ENCODE results near the gene RAB3A.

The RAB3A gene

GRCh38 chr19:18165794-18166544, 37.9 kb downstream of the RAB3A start:
- Histone ChIP-seq H4K20me1 (ENCODE audit: low read depth, low read length) (no peaks in the 10 kb centered on the region), H3K4me2 (ENCODE audit: low read depth, low read length, poor library complexity, severe bottlenecking) (no peak overlapping the region), H3K9me2 (replicated peaks; ENCODE audit: insufficient read depth, low read length) (no peaks in the 10 kb centered on the region), H3F3A (ENCODE audit: insufficient read depth) (peaks cover 18% of the 10 kb centered on the region), H3K27me3 (ENCODE audit: low read length) (no peaks in the 10 kb centered on the region), H3K9me3 (ENCODE audit: insufficient read depth, low read length) (no peaks in the 10 kb centered on the region), H3K79me2 (ENCODE audit: insufficient read depth, low read length) (no peaks in the 10 kb centered on the region), H2AFZ (ENCODE audit: low read depth, low read length, severe bottlenecking) (no peak overlapping the region), H3K9ac (ENCODE audit: low read length) (no peak overlapping the region), H3K36me3 (ENCODE audit: low read length) (no peaks in the 10 kb centered on the region), H3K27ac (ENCODE audit: low read depth, low read length) (no peak overlapping the region), H3K4me3 (ENCODE audit: insufficient read depth, low read length, poor library complexity, severe bottlenecking) (no peak overlapping the region)
- no peak for TF ChIP-seq EZH2phosphoT487 (conservative IDR thresholded peaks at IDR 0.05; ENCODE audit: low read length)
- TF ChIP-seq, protein P1, sequence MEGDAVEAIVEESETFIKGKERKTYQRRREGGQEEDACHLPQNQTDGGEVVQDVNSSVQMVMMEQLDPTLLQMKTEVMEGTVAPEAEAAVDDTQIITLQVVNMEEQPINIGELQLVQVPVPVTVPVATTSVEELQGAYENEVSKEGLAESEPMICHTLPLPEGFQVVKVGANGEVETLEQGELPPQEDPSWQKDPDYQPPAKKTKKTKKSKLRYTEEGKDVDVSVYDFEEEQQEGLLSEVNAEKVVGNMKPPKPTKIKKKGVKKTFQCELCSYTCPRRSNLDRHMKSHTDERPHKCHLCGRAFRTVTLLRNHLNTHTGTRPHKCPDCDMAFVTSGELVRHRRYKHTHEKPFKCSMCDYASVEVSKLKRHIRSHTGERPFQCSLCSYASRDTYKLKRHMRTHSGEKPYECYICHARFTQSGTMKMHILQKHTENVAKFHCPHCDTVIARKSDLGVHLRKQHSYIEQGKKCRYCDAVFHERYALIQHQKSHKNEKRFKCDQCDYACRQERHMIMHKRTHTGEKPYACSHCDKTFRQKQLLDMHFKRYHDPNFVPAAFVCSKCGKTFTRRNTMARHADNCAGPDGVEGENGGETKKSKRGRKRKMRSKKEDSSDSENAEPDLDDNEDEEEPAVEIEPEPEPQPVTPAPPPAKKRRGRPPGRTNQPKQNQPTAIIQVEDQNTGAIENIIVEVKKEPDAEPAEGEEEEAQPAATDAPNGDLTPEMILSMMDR (IDR thresholded peaks at IDR 0.05; ENCODE audit: insufficient read depth, low read length, poor library complexity, severe bottlenecking) = no peak

GRCh38 chr19:18164072-18164471, 39.8 kb downstream of the RAB3A start:
- no peaks in the 10 kb centered on the region for H3K79me2 ChIP-seq (ENCODE audit: insufficient read depth, low read length)
- TF ChIP-seq EZH2phosphoT487 (conservative IDR thresholded peaks at IDR 0.05; ENCODE audit: low read length) = no peak
- TF ChIP-seq, protein P1 (IDR thresholded peaks at IDR 0.05; ENCODE audit: insufficient read depth, low read length, poor library complexity, severe bottlenecking) = no peak
- H3F3A ChIP-seq (ENCODE audit: insufficient read depth) = 0 out of 2 replicates have a peak, but pooled peaks cover 3% of the 10 kb centered on the region
- no peaks in the 10 kb centered on the region for H3K9me2 ChIP-seq (replicated peaks; ENCODE audit: insufficient read depth, low read length)
- H3K27ac ChIP-seq (ENCODE audit: low read depth, low read length) = no peak overlapping the region
- no peak overlapping the region for H3K4me3 ChIP-seq (ENCODE audit: insufficient read depth, low read length, poor library complexity, severe bottlenecking)
- H3K27me3 ChIP-seq (ENCODE audit: low read length) = no peaks in the 10 kb centered on the region
- no peaks in the 10 kb centered on the region for H3K9me3 ChIP-seq (ENCODE audit: insufficient read depth, low read length)
- H2AFZ ChIP-seq (ENCODE audit: low read depth, low read length, severe bottlenecking) = no peak overlapping the region
- no peaks in the 10 kb centered on the region for H3K36me3 ChIP-seq (ENCODE audit: low read length)
- H3K9ac ChIP-seq (ENCODE audit: low read length) = no peak overlapping the region
- H3K4me2 ChIP-seq (ENCODE audit: low read depth, low read length, poor library complexity, severe bottlenecking) = no peak overlapping the region
- H4K20me1 ChIP-seq (ENCODE audit: low read depth, low read length) = no peaks in the 10 kb centered on the region

DNA sequence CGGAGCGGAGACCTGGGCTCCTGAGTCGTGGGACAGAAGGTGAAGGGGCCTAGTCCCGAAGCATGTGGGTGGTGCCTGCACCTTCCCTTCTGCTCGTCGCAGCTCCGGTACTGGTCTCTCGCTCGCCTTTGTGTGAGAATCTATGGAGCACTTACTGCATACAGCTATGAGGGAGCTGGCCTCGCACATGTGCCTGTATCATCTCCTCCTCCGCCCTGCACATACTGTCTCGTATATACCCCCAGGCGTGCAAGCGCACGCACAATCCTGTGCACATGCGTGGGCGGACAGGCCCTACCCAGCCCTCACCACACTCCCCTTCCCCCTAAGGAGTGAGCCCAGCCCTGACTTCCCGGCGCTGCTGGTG, 42.2 kb downstream of the RAB3A start:
- Histone ChIP-seq H3K9me2 (replicated peaks; ENCODE audit: insufficient read depth, low read length) (no peaks in the 10 kb centered on the region), H3K4me3 (ENCODE audit: insufficient read depth, low read length, poor library complexity, severe bottlenecking) (no peak overlapping the region), H2AFZ (ENCODE audit: low read depth, low read length, severe bottlenecking) (no peak overlapping the region), H3K9ac (ENCODE audit: low read length) (no peak overlapping the region), H3K36me3 (ENCODE audit: low read length) (no peaks in the 10 kb centered on the region), H3K27me3 (ENCODE audit: low read length) (no peaks in the 10 kb centered on the region), H3K4me2 (ENCODE audit: low read depth, low read length, poor library complexity, severe bottlenecking) (peak overlapping the region; percentile 12), H3K9me3 (ENCODE audit: insufficient read depth, low read length) (no peaks in the 10 kb centered on the region), H3K27ac (ENCODE audit: low read depth, low read length) (no peak overlapping the region), H3K79me2 (ENCODE audit: insufficient read depth, low read length) (no peaks in the 10 kb centered on the region), H3F3A (ENCODE audit: insufficient read depth) (0 out of 2 replicates have a peak, but pooled peaks cover 13% of the 10 kb centered on the region), H4K20me1 (ENCODE audit: low read depth, low read length) (no peaks in the 10 kb centered on the region)
- TF ChIP-seq, protein P1 (IDR thresholded peaks at IDR 0.05; ENCODE audit: insufficient read depth, low read length, poor library complexity, severe bottlenecking) = no peak
- TF ChIP-seq EZH2phosphoT487 (conservative IDR thresholded peaks at IDR 0.05; ENCODE audit: low read length) = no peak
